H9 (cell line): ENCODE measurements around the gene FAM210B. TPM values are rescaled to one million over a fixed set of nuclear protein-coding genes. Genes with fewer than 3 reads are reported as not detected.

Experiments used
- DNase-seq: peaks from one replicate; pipeline ENCODE4 v3.0.0-alpha.2; 2017
- H2AFZ ChIP-seq: one replicate; pipeline ENCODE4 v1.6.1; 2013; ENCODE audit warnings: mild to moderate bottlenecking, low read length, control low read depth, moderate library complexity
- H2AK5ac ChIP-seq: 2 replicates; pipeline ENCODE4 v1.6.1; 2013; ENCODE audit warnings: low read length, control low read depth, mixed read lengths; ENCODE audit not compliant: insufficient read length
- H2BK120ac ChIP-seq: one replicate; pipeline ENCODE4 v1.6.1; 2013; ENCODE audit warnings: low read depth, mild to moderate bottlenecking, low read length, control low read depth, inconsistent platforms; ENCODE audit not compliant: poor library complexity, severe bottlenecking
- H2BK12ac ChIP-seq: 2 replicates; pipeline ENCODE4 v1.6.1; 2013; ENCODE audit warnings: low read length, control low read depth, mixed read lengths, low read depth; ENCODE audit not compliant: insufficient read length
- H2BK15ac ChIP-seq: 2 replicates; pipeline ENCODE4 v1.6.1; 2013; ENCODE audit warnings: low read depth, low read length, control low read depth
- H2BK20ac ChIP-seq: one replicate; pipeline ENCODE4 v1.6.1; 2013; ENCODE audit warnings: low read depth, mild to moderate bottlenecking, low read length, control low read depth, inconsistent platforms; ENCODE audit not compliant: poor library complexity, severe bottlenecking
- H2BK5ac ChIP-seq: 2 replicates; pipeline ENCODE4 v1.6.1; 2013; ENCODE audit warnings: low read length, control low read depth, mixed read lengths; ENCODE audit not compliant: insufficient read length
- H3K14ac ChIP-seq: 2 replicates; pipeline ENCODE4 v1.6.1; 2013; ENCODE audit warnings: low read length, control low read depth; ENCODE audit not compliant: insufficient read depth
- H3K18ac ChIP-seq: 2 replicates; pipeline ENCODE4 v1.6.1; 2013; ENCODE audit warnings: low read depth, mild to moderate bottlenecking, mixed read lengths, low read length, control low read depth; ENCODE audit not compliant: insufficient read length
- H3K23ac ChIP-seq: 2 replicates; pipeline ENCODE4 v1.6.1; 2013; ENCODE audit warnings: low read length, control low read depth, mixed read lengths, low read depth; ENCODE audit not compliant: insufficient read length
- H3K23me2 ChIP-seq: 2 replicates; pipeline ENCODE4 v1.6.1; 2013; ENCODE audit warnings: low read depth, mild to moderate bottlenecking, mixed read lengths, low read length, control low read depth; ENCODE audit not compliant: insufficient read length, poor library complexity, severe bottlenecking
- H3K27ac ChIP-seq: 2 replicates; pipeline ENCODE4 v1.5.1; 2013; ENCODE audit warnings: low read length, control low read depth, mixed read lengths, low read depth; ENCODE audit not compliant: insufficient read length
- H3K27me3 ChIP-seq: 2 replicates; pipeline ENCODE4 v1.6.1; 2013; ENCODE audit warnings: low read length, control low read depth, inconsistent platforms; ENCODE audit not compliant: insufficient read depth
- H3K4ac ChIP-seq: 2 replicates; pipeline ENCODE4 v1.6.1; 2013; ENCODE audit warnings: low read depth, mild to moderate bottlenecking, control low read depth, inconsistent platforms, low read length, moderate library complexity
- H3K4me1 ChIP-seq: 2 replicates; pipeline ENCODE4 v1.6.1; 2013; ENCODE audit warnings: low read length, control low read depth, inconsistent platforms; ENCODE audit not compliant: insufficient read depth
- H3K4me2 ChIP-seq: 2 replicates; pipeline ENCODE4 v1.6.1; 2013; ENCODE audit warnings: low read length, control low read depth, mixed read lengths; ENCODE audit not compliant: insufficient read length, insufficient read depth
- H3K56ac ChIP-seq: 2 replicates; pipeline ENCODE4 v1.6.1; 2013; ENCODE audit warnings: low read depth, mild to moderate bottlenecking, mixed read lengths, low read length, control low read depth; ENCODE audit not compliant: insufficient read length
- H3K79me1 ChIP-seq: 2 replicates; pipeline ENCODE4 v1.6.1; 2013; ENCODE audit warnings: low read depth, mild to moderate bottlenecking, moderate library complexity, low read length, control low read depth, inconsistent platforms; ENCODE audit not compliant: insufficient read depth, poor library complexity, severe bottlenecking
- H3K79me2 ChIP-seq: 2 replicates; pipeline ENCODE4 v1.6.1; 2013; ENCODE audit warnings: low read length, control low read depth, inconsistent platforms; ENCODE audit not compliant: insufficient read depth
- H3K9ac ChIP-seq: 2 replicates; pipeline ENCODE4 v1.6.1; 2013; ENCODE audit warnings: low read length, control low read depth, mixed read lengths; ENCODE audit not compliant: insufficient read length; ENCODE audit errors: extremely low read depth
- H3K9me3 ChIP-seq: one replicate; pipeline ENCODE4 v1.6.1; 2013; ENCODE audit warnings: low read depth, low read length, inconsistent platforms; ENCODE audit not compliant: control insufficient read depth
- H3T11ph ChIP-seq: one replicate; pipeline ENCODE4 v1.6.1; 2013; ENCODE audit warnings: mild to moderate bottlenecking, low read length, control low read depth, inconsistent platforms
- H4K20me1 ChIP-seq: one replicate; pipeline ENCODE4 v1.6.1; 2013; ENCODE audit not compliant: control insufficient read depth, insufficient read length, insufficient read depth
- H4K5ac ChIP-seq: 2 replicates; pipeline ENCODE4 v1.6.1; 2013; ENCODE audit warnings: low read depth, mild to moderate bottlenecking, mixed read lengths, low read length, control low read depth; ENCODE audit not compliant: insufficient read length
- H4K8ac ChIP-seq: replicated peaks from 2 replicates; pipeline ENCODE4 v1.6.1; 2013; ENCODE audit warnings: low read length, control low read depth, mixed read lengths, low read depth; ENCODE audit not compliant: insufficient read length
- H4K91ac ChIP-seq: 2 replicates; pipeline ENCODE4 v1.6.1; 2013; ENCODE audit warnings: low read depth, mild to moderate bottlenecking, moderate library complexity, mixed read lengths, low read length, control low read depth; ENCODE audit not compliant: insufficient read length
- H3K27ac Mint-ChIP-seq, 3 experiments: 2 replicates in 2 of 3; 3 replicates in 1 of 3; pipeline ENCODE4 v1.8.0; 2020 to 2021; ENCODE audit warnings: mixed read lengths in 3 of 3, mild to moderate bottlenecking in 1 of 3, moderate library complexity in 1 of 3
- H3K27me3 Mint-ChIP-seq: 2 replicates; pipeline ENCODE4 v1.8.0; 2021; ENCODE audit warnings: low read depth, mild to moderate bottlenecking, moderate library complexity, mixed read lengths
- H3K36me3 Mint-ChIP-seq, 3 experiments: 2 replicates in 2 of 3; 3 replicates in 1 of 3; pipeline ENCODE4 v1.8.0; 2020 to 2021; ENCODE audit warnings: low read depth in 3 of 3, mixed read lengths in 3 of 3; ENCODE audit not compliant: insufficient read depth in 1 of 3
- H3K4me1 Mint-ChIP-seq, 2 experiments: 2 replicates each; pipeline ENCODE4 v1.8.0; 2020; ENCODE audit warnings: mixed read lengths in 2 of 2
- H3K4me3 Mint-ChIP-seq, 2 experiments: 2 replicates in 1 of 2; 3 replicates in 1 of 2; pipeline ENCODE4 v1.8.0; 2020 to 2021; ENCODE audit warnings: mild to moderate bottlenecking in 2 of 2, mixed read lengths in 2 of 2, moderate library complexity in 1 of 2
- H3K9me3 Mint-ChIP-seq, 2 experiments: 2 replicates in 1 of 2; 3 replicates in 1 of 2; pipeline ENCODE4 v1.8.0; 2020; ENCODE audit warnings: mild to moderate bottlenecking in 2 of 2, mixed read lengths in 2 of 2, moderate library complexity in 1 of 2
- WGBS: extraction: QIAGEN DNeasy Blood & Tissue Kit; methylation state at CpG from one replicate; pipeline ENCODE4 v1.1.7; 2013; ENCODE audit warnings: missing lambda C conversion rate, low lambda C conversion rate, mixed read lengths; ENCODE audit not compliant: insufficient read length; ENCODE audit errors: extremely low coverage; 5-methylcytosine and 5-hydroxymethylcytosine counted together
- total RNA-seq: library from RNA; stranded (reverse); gene quantifications from 2 replicates; pipeline ENCODE4 v1.2.1, GENCODE V29; 2021
- TF ChIP-seq, protein P1 (sequence below): fragments of 200-600 bp; sonication (generic); conservative IDR thresholded peaks from 3 replicates; pipeline ENCODE4 v1.8.0; 2021; ENCODE audit warnings: antibody characterized with exemption, mild to moderate bottlenecking

The FAM210B gene
- total RNA-seq, 1 experiment from 2014 or later = 24.2 TPM

DNA sequence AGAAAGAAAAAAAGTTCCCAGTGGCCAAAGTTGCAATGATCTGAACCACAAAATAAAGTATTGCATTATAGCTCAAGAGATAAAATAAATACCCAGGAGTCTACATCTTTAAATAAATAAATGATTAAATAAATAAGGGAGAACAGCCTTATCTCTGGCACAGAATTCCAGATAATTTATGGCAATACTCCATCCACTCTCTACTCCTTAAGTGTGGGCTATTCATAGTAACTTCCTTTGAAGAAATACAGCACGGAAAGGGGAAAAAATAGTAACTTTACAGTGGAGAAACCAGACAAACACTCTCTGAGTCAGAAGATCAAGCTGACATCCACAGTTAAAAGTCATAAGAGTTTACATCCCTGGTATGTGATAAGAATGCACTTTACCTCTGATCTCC, 21.6 kb downstream of the FAM210B start:
- H4K91ac ChIP-seq = no peak overlapping the region
- DNase-seq = no peak
- no CpG with 5 or more reads among the region's 1 CpG for WGBS
- H2AFZ ChIP-seq = no peak overlapping the region
- no peak overlapping the region for H2BK120ac ChIP-seq
- no peak overlapping the region for H3K14ac ChIP-seq
- H3K9me3 Mint-ChIP-seq = no peaks in the 10 kb centered on the region
- H3K4me3 Mint-ChIP-seq = no peak overlapping the region
- no peak overlapping the region for H3K27ac Mint-ChIP-seq
- H4K5ac ChIP-seq = no peak overlapping the region
- no peak overlapping the region for H2BK20ac ChIP-seq
- no peak overlapping the region for H3K27ac ChIP-seq
- H2BK15ac ChIP-seq = no peak overlapping the region
- no peak overlapping the region for H2AK5ac ChIP-seq
- no peak overlapping the region for H3K9ac ChIP-seq
- no peaks in the 10 kb centered on the region for H3K23me2 ChIP-seq
- no peak overlapping the region for H3K4me2 ChIP-seq
- peaks cover 7 to 8% of the 10 kb centered on the region in 2 experiments; a peak in 2 of 4 replicates for H3K4me1 Mint-ChIP-seq
- no peak overlapping the region for H3K18ac ChIP-seq
- H3T11ph ChIP-seq = no peak overlapping the region
- H3K36me3 Mint-ChIP-seq = peaks cover 62 to 91% (median 89%) of the 10 kb centered on the region in 3 experiments
- no peak overlapping the region for H2BK12ac ChIP-seq
- H2BK5ac ChIP-seq = no peak overlapping the region
- no peak overlapping the region for H4K8ac ChIP-seq
- TF ChIP-seq, protein P1, sequence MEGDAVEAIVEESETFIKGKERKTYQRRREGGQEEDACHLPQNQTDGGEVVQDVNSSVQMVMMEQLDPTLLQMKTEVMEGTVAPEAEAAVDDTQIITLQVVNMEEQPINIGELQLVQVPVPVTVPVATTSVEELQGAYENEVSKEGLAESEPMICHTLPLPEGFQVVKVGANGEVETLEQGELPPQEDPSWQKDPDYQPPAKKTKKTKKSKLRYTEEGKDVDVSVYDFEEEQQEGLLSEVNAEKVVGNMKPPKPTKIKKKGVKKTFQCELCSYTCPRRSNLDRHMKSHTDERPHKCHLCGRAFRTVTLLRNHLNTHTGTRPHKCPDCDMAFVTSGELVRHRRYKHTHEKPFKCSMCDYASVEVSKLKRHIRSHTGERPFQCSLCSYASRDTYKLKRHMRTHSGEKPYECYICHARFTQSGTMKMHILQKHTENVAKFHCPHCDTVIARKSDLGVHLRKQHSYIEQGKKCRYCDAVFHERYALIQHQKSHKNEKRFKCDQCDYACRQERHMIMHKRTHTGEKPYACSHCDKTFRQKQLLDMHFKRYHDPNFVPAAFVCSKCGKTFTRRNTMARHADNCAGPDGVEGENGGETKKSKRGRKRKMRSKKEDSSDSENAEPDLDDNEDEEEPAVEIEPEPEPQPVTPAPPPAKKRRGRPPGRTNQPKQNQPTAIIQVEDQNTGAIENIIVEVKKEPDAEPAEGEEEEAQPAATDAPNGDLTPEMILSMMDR = no peak
- no peaks in the 10 kb centered on the region for H3K27me3 ChIP-seq
- H3K4ac ChIP-seq = no peak overlapping the region
- no peak overlapping the region for H3K23ac ChIP-seq
- peaks cover 5% of the 10 kb centered on the region; the same call in 1 of the 2 replicates for H3K79me2 ChIP-seq
- H3K56ac ChIP-seq = no peak overlapping the region
- H3K79me1 ChIP-seq = peaks cover 25% of the 10 kb centered on the region
- no peaks in the 10 kb centered on the region for H4K20me1 ChIP-seq
- no peaks in the 10 kb centered on the region for H3K4me1 ChIP-seq
- H3K27me3 Mint-ChIP-seq = no peaks in the 10 kb centered on the region
- no peaks in the 10 kb centered on the region for H3K9me3 ChIP-seq
